GM12875 (cell line): ENCODE data around the gene GABRP.

Experiments
- H3K4me3 ChIP-seq: one replicate; pipeline ENCODE4 v1.5.1; 2011; ENCODE audit warnings: low read depth, low read length, control low read depth
- TF ChIP-seq, protein P1 (sequence below): IDR thresholded peaks from 2 replicates; pipeline ENCODE4 v1.5.1; 2011; ENCODE audit warnings: low read depth, mild to moderate bottlenecking, control low read depth, inconsistent platforms, low read length, moderate library complexity, borderline replicate concordance; ENCODE audit not compliant: insufficient read depth

Gene GABRP

DNA sequence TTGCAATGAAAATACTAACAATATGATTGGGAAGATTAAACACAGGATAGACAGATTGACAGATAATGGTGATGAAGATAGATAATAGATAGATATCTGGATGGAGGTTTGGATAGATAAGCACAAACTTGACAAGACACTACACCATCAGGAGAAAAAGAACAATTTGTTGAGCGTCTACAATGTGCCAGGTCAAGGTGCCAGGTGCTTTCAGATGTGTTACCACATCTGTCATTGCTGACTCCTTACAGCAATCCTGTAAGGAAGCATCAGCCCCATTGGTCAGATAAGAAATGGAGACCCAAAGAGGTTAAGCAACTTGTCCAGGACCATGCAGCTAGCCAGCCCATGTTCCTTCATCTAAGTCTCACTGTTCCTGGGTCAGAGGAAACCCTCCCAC, 1.6 kb upstream of the GABRP start:
- TF ChIP-seq, protein P1, sequence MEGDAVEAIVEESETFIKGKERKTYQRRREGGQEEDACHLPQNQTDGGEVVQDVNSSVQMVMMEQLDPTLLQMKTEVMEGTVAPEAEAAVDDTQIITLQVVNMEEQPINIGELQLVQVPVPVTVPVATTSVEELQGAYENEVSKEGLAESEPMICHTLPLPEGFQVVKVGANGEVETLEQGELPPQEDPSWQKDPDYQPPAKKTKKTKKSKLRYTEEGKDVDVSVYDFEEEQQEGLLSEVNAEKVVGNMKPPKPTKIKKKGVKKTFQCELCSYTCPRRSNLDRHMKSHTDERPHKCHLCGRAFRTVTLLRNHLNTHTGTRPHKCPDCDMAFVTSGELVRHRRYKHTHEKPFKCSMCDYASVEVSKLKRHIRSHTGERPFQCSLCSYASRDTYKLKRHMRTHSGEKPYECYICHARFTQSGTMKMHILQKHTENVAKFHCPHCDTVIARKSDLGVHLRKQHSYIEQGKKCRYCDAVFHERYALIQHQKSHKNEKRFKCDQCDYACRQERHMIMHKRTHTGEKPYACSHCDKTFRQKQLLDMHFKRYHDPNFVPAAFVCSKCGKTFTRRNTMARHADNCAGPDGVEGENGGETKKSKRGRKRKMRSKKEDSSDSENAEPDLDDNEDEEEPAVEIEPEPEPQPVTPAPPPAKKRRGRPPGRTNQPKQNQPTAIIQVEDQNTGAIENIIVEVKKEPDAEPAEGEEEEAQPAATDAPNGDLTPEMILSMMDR = no peak
- H3K4me3 ChIP-seq = no peak overlapping the region

DNA sequence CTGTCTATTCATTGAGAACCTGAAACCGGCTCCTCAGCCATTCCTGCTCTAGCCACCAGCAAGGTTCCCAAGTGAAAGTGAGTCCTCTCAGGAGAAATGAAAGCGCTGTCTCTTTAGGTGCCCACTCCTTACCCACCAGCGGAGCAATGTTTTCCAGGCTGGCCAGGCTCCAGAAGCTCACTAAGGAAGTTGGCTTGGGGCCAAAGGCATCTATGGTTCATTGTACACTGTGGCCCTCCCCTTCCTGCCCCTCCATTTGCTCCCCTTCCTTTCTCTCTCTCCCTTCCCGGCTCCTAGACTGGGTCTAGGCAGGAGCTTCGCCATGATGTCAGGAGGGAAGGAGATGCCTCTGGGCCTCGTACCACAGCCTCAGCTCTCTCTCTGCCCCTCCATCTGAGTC, 1.1 kb upstream of the GABRP start:
- no peak overlapping the region for H3K4me3 ChIP-seq
- TF ChIP-seq, protein P1 = no peak

DNA sequence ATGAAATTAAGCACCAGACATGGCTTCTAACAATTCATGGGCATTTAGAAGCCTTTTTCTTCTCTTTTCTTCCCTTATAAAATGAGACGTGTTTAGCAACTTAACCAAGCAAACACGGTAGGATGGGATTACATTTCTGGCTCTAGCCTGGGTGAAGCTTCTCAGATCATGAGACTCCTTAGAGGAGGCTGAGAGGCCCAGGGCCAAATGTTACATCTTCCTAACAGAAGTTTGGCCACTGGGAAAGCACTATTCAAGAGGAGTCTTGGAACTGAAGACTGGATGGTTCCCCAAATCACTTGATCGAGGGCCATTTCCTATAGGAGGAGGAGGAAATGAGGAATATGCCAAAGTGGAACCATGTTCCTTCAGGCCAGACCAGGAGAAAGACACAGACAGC, 1.9 kb downstream of the GABRP start:
- no peak overlapping the region for H3K4me3 ChIP-seq
- TF ChIP-seq, protein P1 = no peak

DNA sequence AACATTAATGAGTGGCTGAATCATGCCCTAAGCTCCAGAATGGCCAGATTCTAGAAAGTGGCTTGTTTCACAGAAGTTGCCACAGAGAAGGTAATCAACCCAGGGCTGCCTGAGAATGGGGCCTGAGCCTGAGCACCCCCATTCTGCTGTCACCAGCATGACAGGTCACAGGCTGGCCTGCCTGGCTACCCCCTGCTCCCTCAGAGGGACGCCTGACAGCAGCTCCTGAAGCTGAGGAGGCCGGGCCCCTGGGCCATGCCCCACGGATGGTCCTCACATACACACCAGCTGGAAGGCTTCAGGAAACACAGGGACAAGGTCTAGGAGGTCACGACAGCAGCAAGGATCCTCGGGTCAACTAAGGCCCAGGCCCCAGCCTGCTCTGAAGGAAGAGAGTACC, 3.7 kb downstream of the GABRP start:
- TF ChIP-seq, protein P1 = no peak
- no peak overlapping the region for H3K4me3 ChIP-seq

DNA sequence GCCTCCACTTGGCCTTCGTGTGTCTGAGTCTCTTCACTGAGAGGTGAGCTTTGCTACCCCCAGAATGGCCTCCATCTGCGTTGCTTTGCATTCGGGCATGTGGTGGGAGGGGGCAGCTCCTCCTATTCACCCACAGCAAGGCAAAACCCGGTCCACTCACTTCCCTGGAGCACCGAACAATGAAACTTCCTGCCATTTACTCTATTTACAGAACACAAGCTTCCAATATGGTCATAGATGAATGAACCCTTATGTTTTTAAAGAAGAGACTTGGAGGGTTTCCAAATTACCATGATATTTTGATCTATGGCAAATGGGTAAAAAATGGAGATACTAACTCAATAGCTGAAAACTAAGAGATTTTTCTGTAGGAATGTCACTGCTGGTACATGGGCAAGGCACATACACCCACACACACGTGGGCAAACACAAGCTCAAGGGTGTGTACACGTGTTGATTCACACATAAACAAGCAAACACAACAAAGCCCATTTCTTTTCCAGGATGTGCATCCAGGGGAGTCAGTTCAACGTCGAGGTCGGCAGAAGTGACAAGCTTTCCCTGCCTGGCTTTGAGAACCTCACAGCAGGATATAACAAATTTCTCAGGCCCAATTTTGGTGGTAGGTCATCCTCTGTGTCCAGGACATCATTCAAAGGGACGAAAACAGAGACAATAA, 5.2 kb downstream of the GABRP start:
- no peak overlapping the region for H3K4me3 ChIP-seq
- TF ChIP-seq, protein P1 = no peak

DNA sequence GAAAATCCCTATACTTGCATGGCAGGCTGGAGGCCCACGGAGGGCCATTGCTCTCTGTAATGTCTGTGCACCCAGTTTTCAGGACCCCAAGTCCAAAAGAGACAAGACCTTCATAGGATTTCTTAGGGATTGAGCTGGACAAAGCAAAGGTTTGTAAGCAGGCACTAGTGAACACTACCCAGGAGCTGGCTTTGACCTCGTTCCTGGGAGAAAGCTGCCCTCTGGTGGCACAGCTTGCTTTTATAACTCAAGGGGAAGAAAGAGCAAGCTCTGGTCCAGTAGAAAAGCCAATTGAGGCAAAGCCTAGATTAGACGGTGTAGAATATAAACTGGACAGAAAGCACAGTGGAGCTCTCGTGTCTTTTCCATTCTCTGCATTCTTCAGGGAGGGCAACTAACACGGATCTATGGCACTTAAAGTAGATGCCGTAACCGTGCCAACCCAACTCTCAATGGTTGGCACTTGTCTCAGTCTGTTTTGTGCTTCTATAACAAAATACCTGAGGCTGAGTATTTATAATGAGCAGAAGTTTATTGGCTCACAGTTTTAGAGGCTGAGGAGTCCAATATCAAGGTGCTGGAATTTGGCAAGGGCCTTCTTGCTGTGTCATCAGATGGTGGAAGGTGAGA, 7.9 kb downstream of the GABRP start:
- TF ChIP-seq, protein P1 = peak; percentile 53; the same call in 1 of the 2 replicates

DNA sequence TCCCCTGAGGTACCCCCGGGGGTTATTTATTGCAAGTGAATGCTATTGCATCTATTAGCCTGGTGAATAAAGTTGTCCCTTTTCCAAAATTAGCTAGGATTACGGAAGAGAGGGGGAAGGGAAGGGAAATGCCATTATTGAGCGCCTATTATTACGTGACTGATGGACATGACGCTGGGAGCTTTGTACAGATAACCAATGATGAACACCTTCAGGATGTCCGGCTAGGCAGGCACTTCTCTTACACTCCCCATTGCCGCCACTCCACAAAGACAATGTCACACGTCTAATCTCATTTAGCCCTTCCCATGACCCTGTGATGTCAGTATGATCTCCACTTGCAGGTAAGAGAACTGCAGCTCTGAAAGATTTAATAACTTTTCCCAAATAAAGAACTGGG, 9.4 kb downstream of the GABRP start:
- H3K4me3 ChIP-seq = no peak overlapping the region
- TF ChIP-seq, protein P1 = no peak

More for the DNA sequence above, 7.9 kb downstream of the GABRP start:
- H3K4me3 ChIP-seq = no peak overlapping the region
